ENCODE data around the gene CCL28.
"Not testable (repeated sequence)": the region's sequence is repeated elsewhere in the genome, so short reads cannot be mapped to it uniquely, and the experiment has no call there.

DNA sequence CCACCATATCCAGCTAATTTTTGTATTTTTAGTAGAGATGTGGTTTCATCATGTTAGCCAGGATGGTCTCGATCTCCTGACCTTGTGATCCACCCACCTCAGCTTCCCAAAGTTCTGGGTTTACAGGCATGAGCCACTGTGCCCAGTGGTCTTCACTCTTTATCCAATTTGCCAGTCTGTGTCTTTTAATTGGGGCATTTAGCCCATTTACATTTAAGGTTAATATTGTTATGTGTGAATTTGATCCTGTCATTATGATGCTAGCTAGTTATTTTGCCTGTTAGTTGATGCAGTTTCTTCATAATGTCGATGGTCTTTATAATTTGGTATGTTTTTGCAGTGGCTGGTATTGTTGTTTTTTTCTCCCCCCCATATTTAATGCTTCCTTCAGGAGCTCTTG, 47.0 kb downstream of the CCL28 start:
- TF ChIP-seq, protein P1, sequence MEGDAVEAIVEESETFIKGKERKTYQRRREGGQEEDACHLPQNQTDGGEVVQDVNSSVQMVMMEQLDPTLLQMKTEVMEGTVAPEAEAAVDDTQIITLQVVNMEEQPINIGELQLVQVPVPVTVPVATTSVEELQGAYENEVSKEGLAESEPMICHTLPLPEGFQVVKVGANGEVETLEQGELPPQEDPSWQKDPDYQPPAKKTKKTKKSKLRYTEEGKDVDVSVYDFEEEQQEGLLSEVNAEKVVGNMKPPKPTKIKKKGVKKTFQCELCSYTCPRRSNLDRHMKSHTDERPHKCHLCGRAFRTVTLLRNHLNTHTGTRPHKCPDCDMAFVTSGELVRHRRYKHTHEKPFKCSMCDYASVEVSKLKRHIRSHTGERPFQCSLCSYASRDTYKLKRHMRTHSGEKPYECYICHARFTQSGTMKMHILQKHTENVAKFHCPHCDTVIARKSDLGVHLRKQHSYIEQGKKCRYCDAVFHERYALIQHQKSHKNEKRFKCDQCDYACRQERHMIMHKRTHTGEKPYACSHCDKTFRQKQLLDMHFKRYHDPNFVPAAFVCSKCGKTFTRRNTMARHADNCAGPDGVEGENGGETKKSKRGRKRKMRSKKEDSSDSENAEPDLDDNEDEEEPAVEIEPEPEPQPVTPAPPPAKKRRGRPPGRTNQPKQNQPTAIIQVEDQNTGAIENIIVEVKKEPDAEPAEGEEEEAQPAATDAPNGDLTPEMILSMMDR (IDR thresholded peaks at IDR 0.05) = not testable (repeated sequence)
- TF ChIP-seq NR1H2 (CRISPR knock-in tag; IDR thresholded peaks at IDR 0.05); ZNF121 (CRISPR knock-in tag; IDR thresholded peaks at IDR 0.05); SMAD3 (CRISPR knock-in tag; IDR thresholded peaks at IDR 0.05; ENCODE audit: borderline replicate concordance); ZNF263 (CRISPR knock-in tag; IDR thresholded peaks at IDR 0.05; ENCODE audit: low read depth): not testable (repeated sequence)

Data from WTC11 (cell line).